K562 (cell line): ENCODE data around the gene TOMM6. TPM values are rescaled to one million over a fixed set of nuclear protein-coding genes. Genes with fewer than 3 reads are reported as not detected.

Experiments used
- BMI1 ChIP-seq: fragments of 150-350 bp; IDR thresholded peaks from 2 replicates; pipeline ENCODE4 v1.6.1; 2014; ENCODE audit warnings: low read length
- C11orf30 ChIP-seq: fragments of 450-650 bp; IDR thresholded peaks from 2 replicates; pipeline ENCODE4 v1.6.1; 2016; ENCODE audit warnings: low read depth, mild to moderate bottlenecking
- CAMTA2 ChIP-seq: fragments of 250-450 bp; sonication (Bioruptor Pico); conservative IDR thresholded peaks from 2 replicates; pipeline ENCODE4 v1.5.1; 2022
- CBFA2T3 ChIP-seq: fragments of 450-650 bp; IDR thresholded peaks from 2 replicates; pipeline ENCODE4 v1.6.1; 2017
- CREBBP ChIP-seq: IDR thresholded peaks from one replicate; pipeline ENCODE4 v1.6.1; 2012; ENCODE audit warnings: low read depth, mild to moderate bottlenecking, control low read depth, inconsistent platforms, low read length
- DNMT1 ChIP-seq: fragments of 450-650 bp; IDR thresholded peaks from 2 replicates; pipeline ENCODE4 v1.6.1; 2016; ENCODE audit warnings: antibody characterized with exemption, mild to moderate bottlenecking
- ELF4 ChIP-seq: fragments of 450-650 bp; formaldehyde crosslinking; IDR thresholded peaks from 2 replicates; pipeline ENCODE4 v1.4.0; 2022; ENCODE audit warnings: missing genetic modification characterization
- GABPB2 ChIP-seq: fragments of 250-450 bp; sonication (Bioruptor Pico); conservative IDR thresholded peaks from 2 replicates; pipeline ENCODE4 v1.5.1; 2021; ENCODE audit warnings: mild to moderate bottlenecking
- KLF6 ChIP-seq: fragments of 250-450 bp; sonication (Bioruptor Pico); IDR thresholded peaks from 2 replicates; pipeline ENCODE4 v1.4.0; 2020; ENCODE audit warnings: mild to moderate bottlenecking, moderate library complexity, borderline replicate concordance
- PHF20 ChIP-seq: fragments of 450-650 bp; IDR thresholded peaks from 2 replicates; pipeline ENCODE4 v1.6.1; 2018; ENCODE audit not compliant: partially characterized antibody
- RBFOX2 ChIP-seq: fragments of 200-400 bp; formaldehyde crosslinking; IDR thresholded peaks from 2 replicates; pipeline ENCODE4 v1.6.1; 2017; ENCODE audit warnings: low read depth, mild to moderate bottlenecking, low read length, moderate library complexity
- RBM34 ChIP-seq: fragments of 200-400 bp; formaldehyde crosslinking; IDR thresholded peaks from 2 replicates; pipeline ENCODE4 v1.6.1; 2018; ENCODE audit warnings: low read length, borderline replicate concordance; ENCODE audit not compliant: insufficient read depth
- RHOXF2B ChIP-seq: fragments of 250-450 bp; sonication (Bioruptor Pico); conservative IDR thresholded peaks from 2 replicates; pipeline ENCODE4 v1.5.1; 2021
- RREB1 ChIP-seq: fragments of 250-450 bp; sonication (Bioruptor Pico); IDR thresholded peaks from 2 replicates; pipeline ENCODE4 v1.4.0; 2020
- SMAD1 ChIP-seq: fragments of 150-350 bp; IDR thresholded peaks from 2 replicates; pipeline ENCODE4 v1.6.1; 2014; ENCODE audit warnings: low read length, low read depth; ENCODE audit not compliant: partially characterized antibody
- SMAD4 ChIP-seq: fragments of 250-450 bp; sonication (Bioruptor Pico); conservative IDR thresholded peaks from 2 replicates; pipeline ENCODE4 v1.8.0; 2021; ENCODE audit warnings: inconsistent platforms, mild to moderate bottlenecking, moderate library complexity
- STAG1 ChIP-seq: sonication (generic); formaldehyde crosslinking; IDR thresholded peaks from 2 replicates; pipeline ENCODE4 v1.5.0; 2020; ENCODE audit warnings: missing genetic modification reagents, borderline replicate concordance
- TBP ChIP-seq: optimal IDR thresholded peaks from 2 replicates; pipeline ENCODE3; 2011; ENCODE audit warnings: low read depth, low read length, improper control_type of control experiment
- THRAP3 ChIP-seq: fragments of 450-650 bp; IDR thresholded peaks from 2 replicates; pipeline ENCODE4 v1.6.1; 2016; ENCODE audit warnings: mild to moderate bottlenecking, inconsistent platforms, borderline replicate concordance
- U2AF2 ChIP-seq: fragments of 200-400 bp; formaldehyde crosslinking; optimal IDR thresholded peaks from 2 replicates; pipeline ENCODE3; 2017; ENCODE audit warnings: low read depth, mild to moderate bottlenecking, low read length
- ZBTB2 ChIP-seq: fragments of 450-650 bp; IDR thresholded peaks from 2 replicates; pipeline ENCODE4 v1.6.1; 2016; ENCODE audit warnings: antibody characterized with exemption
- ZNF589 ChIP-seq: fragments of 200-800 bp; sonication (Bioruptor generic); IDR thresholded peaks from 2 replicates; pipeline ENCODE4 v1.6.1; 2016; ENCODE audit warnings: low read depth, missing genetic modification characterization, missing compliant biosample characterization
- ZNF76 ChIP-seq: fragments of 250-450 bp; sonication (Bioruptor Pico); IDR thresholded peaks from 2 replicates; pipeline ENCODE4 v1.4.0; 2020; ENCODE audit warnings: mild to moderate bottlenecking, moderate library complexity, borderline replicate concordance
- polyA plus RNA-seq, 8 experiments: library from polyadenylated mRNA; depleted of rRNA in 4 of 8; stranded (reverse) in 5 of 8; unstranded in 3 of 8; fragments of >200 nt; fragmentation: Nextera tagmentation in 2 of 8; fragmentation: Illumina TruSeq in 1 of 8; extraction: Ambion mirVana in 2 of 8; extraction: Trizol in 1 of 8; gene quantifications; 2 replicates each; pipeline versions ENCODE4 v1.2.1 to v1.2.3, GENCODE V29; 2011 to 2014; ENCODE audit warnings: inconsistent platforms in 1 of 8, missing spikeins in 1 of 8
- total RNA-seq, 7 experiments: library from RNA; depleted of rRNA in 6 of 7; stranded (reverse); fragments of >200 nt in 6 of 7; fragmentation: Illumina TruSeq in 2 of 7; extraction: Trizol in 2 of 7; gene quantifications; 2 replicates each; pipeline versions ENCODE4 v1.2.1 to v1.2.3, GENCODE V29; 2011 to 2021; ENCODE audit warnings: low replicate concordance in 1 of 7

Gene TOMM6
- total and polyA plus RNA-seq, 9 of the 15 experiments (the other 6 are each of a cell fraction or from before 2014, with no cell fraction given): 380 to 2,097 (median 1,065) TPM

GRCh38 chr6:41787219-41787917, at the start of gene TOMM6 (continued):
- TF ChIP-seq C11orf30 (peak; percentile 99), SMAD1 (peak; percentile 73), ELF4 (CRISPR knock-in tag) (peak; percentile 45), RREB1 (no peak), DNMT1 (peak; percentile 82; the same call in 1 of the 2 replicates), ZBTB2 (peak; percentile 88; the same call in 1 of the 2 replicates), GABPB2 (0 out of 2 replicates have a peak, but pooled peaks have one; percentile 5), CBFA2T3 (peak; percentile 25), RBM34 (no peak), SMAD4 (CRISPR knock-in tag) (peak; percentile 64), ZNF589 (CRISPR knock-in tag) (peak; percentile 49; the same call in 1 of the 2 replicates), STAG1 (CRISPR knock-in tag) (0 out of 2 replicates have a peak, but pooled peaks have one; percentile 52), RBFOX2 (peak; percentile 98), CAMTA2 (CRISPR knock-in tag) (0 out of 2 replicates have a peak, but pooled peaks have one; percentile 53), CREBBP (no peak), BMI1 (no peak), THRAP3 (peak; percentile 4; the same call in 1 of the 2 replicates), KLF6 (CRISPR knock-in tag) (0 out of 2 replicates have a peak, but pooled peaks have one; percentile 3), U2AF2 (no peak), RHOXF2B (CRISPR knock-in tag) (0 out of 2 replicates have a peak, but pooled peaks have one; percentile 44), TBP (peak; percentile 97), PHF20 (peak; percentile 93), ZNF76 (no peak)
